Spleen (tissue), 7 donors: Measurements from ENCODE around the gene CEP162.
"Not testable (repeated sequence)": the region's sequence is repeated elsewhere in the genome, so short reads cannot be mapped to it uniquely, and the experiment has no call there.

Source experiments
- CTCF ChIP-seq, 11 experiments: fragments of 200-600 bp in 7 of 11; fragments of 450-650 bp in 4 of 11; sonication (generic) in 4 of 11; IDR thresholded peaks in 8 of 11; conservative IDR thresholded peaks in 3 of 11; 1 replicate in 7 of 11; 2 replicates in 4 of 11; pipeline versions ENCODE4 v1.4.0 to v1.8.0; 2016 to 2021; ENCODE audit warnings: antibody characterized with exemption in 11 of 11, inconsistent platforms in 4 of 11, mild to moderate bottlenecking in 1 of 11
- POLR2A ChIP-seq, 3 donors: fragments of 450-650 bp; IDR thresholded peaks; one replicate each; pipeline ENCODE4 v1.5.1; 2017; ENCODE audit warnings: antibody characterized with exemption in 3 of 3, mild to moderate bottlenecking in 1 of 3
- POLR2AphosphoS5 ChIP-seq, 3 donors: sonication (generic); formaldehyde crosslinking; IDR thresholded peaks; one replicate each; pipeline ENCODE4 v1.5.1; 2017; ENCODE audit warnings: antibody characterized with exemption in 3 of 3
- donor health status: DM: no; HTN: no; CAD: no; lungs with moderate emphysema.
- donor health status: DM: no; HTN: no; CAD: no.
- donor health status: DM: no; HTN: no; CAD: no.

GRCh38 chr6:84129588-84129987 lies 97.9 kb downstream of the CEP162 start:
- TF ChIP-seq CTCF (IDR thresholded peaks at IDR 0.05 in 8 of 11, conservative IDR thresholded peaks at IDR 0.05 in 3 of 11); POLR2A (IDR thresholded peaks at IDR 0.05); POLR2AphosphoS5 (IDR thresholded peaks at IDR 0.05): not testable (repeated sequence)
